HepG2 (cell line): ENCODE data around the gene ESYT1. TPM values are rescaled to one million over a fixed set of nuclear protein-coding genes. Genes with fewer than 3 reads are reported as not detected.

Experiments
- ATAD3A ChIP-seq: sonication (generic); formaldehyde crosslinking; IDR thresholded peaks from 2 replicates; pipeline ENCODE4 v1.4.0; 2020; ENCODE audit warnings: missing genetic modification reagents
- BCLAF1 ChIP-seq: fragments of 450-650 bp; IDR thresholded peaks from 2 replicates; pipeline ENCODE4 v1.6.1; 2017; ENCODE audit warnings: mild to moderate bottlenecking
- EED ChIP-seq: sonication (generic); formaldehyde crosslinking; IDR thresholded peaks from 2 replicates; pipeline ENCODE4 v1.5.0; 2020; ENCODE audit warnings: mild to moderate bottlenecking, missing genetic modification reagents
- ETV5 ChIP-seq: IDR thresholded peaks from 2 replicates; pipeline ENCODE4 v1.6.1; 2018; ENCODE audit warnings: missing biosample characterization, missing genetic modification reagents, inconsistent platforms, borderline replicate concordance
- FLYWCH1 ChIP-seq: sonication (generic); formaldehyde crosslinking; IDR thresholded peaks from 2 replicates; pipeline ENCODE4 v1.8.1; 2023; ENCODE audit warnings: mild to moderate bottlenecking, missing genetic modification reagents
- FOXJ3 ChIP-seq: sonication (generic); formaldehyde crosslinking; IDR thresholded peaks from 2 replicates; pipeline ENCODE4 v1.4.0; 2020; ENCODE audit warnings: missing genetic modification reagents, mild to moderate bottlenecking, borderline replicate concordance
- GABPB1 ChIP-seq: IDR thresholded peaks from 2 replicates; pipeline ENCODE4 v1.6.1; 2016; ENCODE audit warnings: mild to moderate bottlenecking, missing genetic modification reagents, moderate library complexity, missing compliant biosample characterization
- GZF1 ChIP-seq: sonication (generic); formaldehyde crosslinking; IDR thresholded peaks from 2 replicates; pipeline ENCODE4 v1.5.1; 2020; ENCODE audit warnings: mild to moderate bottlenecking, missing genetic modification reagents
- HMG20B ChIP-seq: conservative IDR thresholded peaks from 2 replicates; pipeline ENCODE4 v1.6.1; 2016; ENCODE audit warnings: missing genetic modification reagents, missing compliant biosample characterization
- KDM1A ChIP-seq: IDR thresholded peaks from 2 replicates; pipeline ENCODE4 v1.6.1; 2016; ENCODE audit warnings: missing compliant biosample characterization
- KMT2A ChIP-seq: sonication (generic); formaldehyde crosslinking; IDR thresholded peaks from 2 replicates; pipeline ENCODE4 v1.4.0; 2020; ENCODE audit warnings: missing genetic modification reagents
- NFKB2 ChIP-seq: sonication (generic); formaldehyde crosslinking; IDR thresholded peaks from 2 replicates; pipeline ENCODE4 v1.4.0; 2020; ENCODE audit warnings: missing genetic modification reagents, borderline replicate concordance
- NFRKB ChIP-seq: fragments of 450-650 bp; IDR thresholded peaks from 2 replicates; pipeline ENCODE4 v1.6.1; 2017
- POLR2A ChIP-seq, 2 experiments: IDR thresholded peaks; 2 replicates each; pipeline ENCODE4 v1.6.1; 2011; ENCODE audit warnings: low read depth in 2 of 2, low read length in 2 of 2, mild to moderate bottlenecking in 1 of 2, moderate library complexity in 1 of 2; ENCODE audit not compliant: insufficient read depth in 1 of 2
- TBP ChIP-seq: sonication (generic); formaldehyde crosslinking; IDR thresholded peaks from 2 replicates; pipeline ENCODE4 v1.5.0; 2020; ENCODE audit warnings: missing genetic modification reagents
- THAP11 ChIP-seq: IDR thresholded peaks from 2 replicates; pipeline ENCODE4 v1.6.1; 2016; ENCODE audit warnings: missing biosample characterization, missing genetic modification reagents
- ZBTB2 ChIP-seq: sonication (generic); formaldehyde crosslinking; IDR thresholded peaks from 2 replicates; pipeline ENCODE4 v1.8.0; 2022; ENCODE audit warnings: low read depth, missing genetic modification reagents
- ZNF121 ChIP-seq: sonication (generic); formaldehyde crosslinking; IDR thresholded peaks from 2 replicates; pipeline ENCODE4 v1.5.0; 2020; ENCODE audit warnings: mild to moderate bottlenecking, missing genetic modification reagents
- ZNF143 ChIP-seq: sonication (generic); formaldehyde crosslinking; IDR thresholded peaks from 2 replicates; pipeline ENCODE4 v1.4.0; 2020; ENCODE audit warnings: missing genetic modification reagents
- ZNF350 ChIP-seq: sonication (generic); formaldehyde crosslinking; IDR thresholded peaks from 2 replicates; pipeline ENCODE4 v1.4.0; 2020; ENCODE audit warnings: mild to moderate bottlenecking, low read depth, missing genetic modification reagents, borderline replicate concordance
- ZNF451 ChIP-seq: sonication (generic); formaldehyde crosslinking; IDR thresholded peaks from 2 replicates; pipeline ENCODE4 v1.5.0; 2020; ENCODE audit warnings: mild to moderate bottlenecking, missing genetic modification reagents
- ZNF644 ChIP-seq: IDR thresholded peaks from 2 replicates; pipeline ENCODE4 v1.6.1; 2016; ENCODE audit warnings: low read depth
- polyA plus RNA-seq, 8 experiments: library from polyadenylated mRNA; depleted of rRNA in 3 of 8; stranded (reverse) in 7 of 8; unstranded in 1 of 8; fragments of >200 nt; fragmentation: Illumina TruSeq in 4 of 8; extraction: Trizol in 4 of 8; gene quantifications; 2 replicates each; pipeline versions ENCODE4 v1.2.1 to v1.2.3, GENCODE V29; 2011 to 2016; ENCODE audit warnings: low read depth in 4 of 8, missing spikeins in 1 of 8, mixed read lengths in 1 of 8; ENCODE audit not compliant: insufficient read depth in 1 of 8
- total RNA-seq, 5 experiments: library from RNA; depleted of rRNA; stranded (reverse); fragments of >200 nt; fragmentation: Illumina TruSeq; extraction: Trizol; gene quantifications; 2 replicates each; pipeline ENCODE4 v1.2.3, GENCODE V29; 2016; ENCODE audit warnings: low read depth in 1 of 5
- TF ChIP-seq, protein P1 (sequence below): sonication (generic); formaldehyde crosslinking; IDR thresholded peaks from 2 replicates; pipeline ENCODE4 v1.4.0; 2020; ENCODE audit warnings: missing genetic modification reagents
- TF ChIP-seq, protein P2 (sequence below): sonication (generic); formaldehyde crosslinking; IDR thresholded peaks from 2 replicates; pipeline ENCODE4 v1.4.0; 2020; ENCODE audit warnings: low read depth, mild to moderate bottlenecking, missing genetic modification reagents
- TF ChIP-seq, protein P3 (sequence below): fragments of 450-650 bp; IDR thresholded peaks from 2 replicates; pipeline ENCODE4 v1.6.1; 2016

ESYT1 gene
- total and polyA plus RNA-seq, 2 of the 13 experiments (the other 11 are each of a cell fraction or from before 2014, with no cell fraction given), result 66.9 to 71.0 TPM

- TF ChIP-seq, protein P1, sequence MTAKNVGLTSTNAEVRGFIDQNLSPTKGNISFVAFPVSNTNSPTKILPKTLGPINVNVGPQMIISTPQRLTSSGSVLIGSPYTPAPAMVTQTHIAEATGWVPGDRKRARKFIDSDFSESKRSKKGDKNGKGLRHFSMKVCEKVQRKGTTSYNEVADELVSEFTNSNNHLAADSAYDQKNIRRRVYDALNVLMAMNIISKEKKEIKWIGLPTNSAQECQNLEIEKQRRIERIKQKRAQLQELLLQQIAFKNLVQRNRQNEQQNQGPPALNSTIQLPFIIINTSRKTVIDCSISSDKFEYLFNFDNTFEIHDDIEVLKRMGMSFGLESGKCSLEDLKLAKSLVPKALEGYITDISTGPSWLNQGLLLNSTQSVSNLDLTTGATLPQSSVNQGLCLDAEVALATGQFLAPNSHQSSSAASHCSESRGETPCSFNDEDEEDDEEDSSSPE (CRISPR knock-in tag), result peak; percentile 80
- TF ChIP-seq ATAD3A (CRISPR knock-in tag) (no peak), ETV5 (CRISPR knock-in tag) (peak; percentile 94), ZNF121 (CRISPR knock-in tag) (no peak), TBP (CRISPR knock-in tag) (no peak), NFRKB (no peak), EED (CRISPR knock-in tag) (no peak), GABPB1 (CRISPR knock-in tag) (peak; percentile 95), GZF1 (CRISPR knock-in tag) (no peak), NFKB2 (CRISPR knock-in tag) (no peak), FLYWCH1 (no peak), ZNF143 (CRISPR knock-in tag) (peak; percentile 94), ZNF350 (CRISPR knock-in tag) (no peak), ZBTB2 (CRISPR knock-in tag) (no peak), FOXJ3 (CRISPR knock-in tag) (no peak), POLR2A (IDR thresholded peaks at IDR 0.05; ENCODE audit: insufficient read depth in 1 of 2, low read depth in 2 of 2, low read length in 2 of 2) (peak; percentile 66 to 81; a peak in 2 of 4 replicates), HMG20B (CRISPR knock-in tag) (no peak), THAP11 (peak; percentile 97), ZNF644 (CRISPR knock-in tag) (no peak), KDM1A (no peak), KMT2A (no peak), BCLAF1 (no peak), ZNF451 (CRISPR knock-in tag) (no peak)
- TF ChIP-seq, protein P2, sequence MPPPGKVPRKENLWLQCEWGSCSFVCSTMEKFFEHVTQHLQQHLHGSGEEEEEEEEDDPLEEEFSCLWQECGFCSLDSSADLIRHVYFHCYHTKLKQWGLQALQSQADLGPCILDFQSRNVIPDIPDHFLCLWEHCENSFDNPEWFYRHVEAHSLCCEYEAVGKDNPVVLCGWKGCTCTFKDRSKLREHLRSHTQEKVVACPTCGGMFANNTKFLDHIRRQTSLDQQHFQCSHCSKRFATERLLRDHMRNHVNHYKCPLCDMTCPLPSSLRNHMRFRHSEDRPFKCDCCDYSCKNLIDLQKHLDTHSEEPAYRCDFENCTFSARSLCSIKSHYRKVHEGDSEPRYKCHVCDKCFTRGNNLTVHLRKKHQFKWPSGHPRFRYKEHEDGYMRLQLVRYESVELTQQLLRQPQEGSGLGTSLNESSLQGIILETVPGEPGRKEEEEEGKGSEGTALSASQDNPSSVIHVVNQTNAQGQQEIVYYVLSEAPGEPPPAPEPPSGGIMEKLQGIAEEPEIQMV (CRISPR knock-in tag), result no peak
- TF ChIP-seq, protein P3, sequence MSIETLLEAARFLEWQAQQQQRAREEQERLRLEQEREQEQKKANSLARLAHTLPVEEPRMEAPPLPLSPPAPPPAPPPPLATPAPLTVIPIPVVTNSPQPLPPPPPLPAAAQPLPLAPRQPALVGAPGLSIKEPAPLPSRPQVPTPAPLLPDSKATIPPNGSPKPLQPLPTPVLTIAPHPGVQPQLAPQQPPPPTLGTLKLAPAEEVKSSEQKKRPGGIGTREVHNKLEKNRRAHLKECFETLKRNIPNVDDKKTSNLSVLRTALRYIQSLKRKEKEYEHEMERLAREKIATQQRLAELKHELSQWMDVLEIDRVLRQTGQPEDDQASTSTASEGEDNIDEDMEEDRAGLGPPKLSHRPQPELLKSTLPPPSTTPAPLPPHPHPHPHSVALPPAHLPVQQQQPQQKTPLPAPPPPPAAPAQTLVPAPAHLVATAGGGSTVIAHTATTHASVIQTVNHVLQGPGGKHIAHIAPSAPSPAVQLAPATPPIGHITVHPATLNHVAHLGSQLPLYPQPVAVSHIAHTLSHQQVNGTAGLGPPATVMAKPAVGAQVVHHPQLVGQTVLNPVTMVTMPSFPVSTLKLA, result peak; percentile 20; the same call in 1 of the 2 replicates
Measured at GRCh38 chr12:56152132-56152755, 24.2 kb downstream of the ESYT1 start, which contains the start of gene MYL6B (continued).
